Transverse colon (tissue), 4 donors: Measurements from ENCODE around the gene BRF1. TPM values are rescaled to one million over a fixed set of nuclear protein-coding genes. Genes with fewer than 3 reads are reported as not detected.

ENCODE experiments used
- DNase-seq: peaks from one replicate; pipeline ENCODE4 v3.0.0-alpha.2; 2019
- H3K27ac ChIP-seq, 4 donors: fragments of 200-600 bp; sonication (generic); 2 replicates each; pipeline ENCODE4 v1.5.1; 2016 to 2018; ENCODE audit warnings: inconsistent platforms in 4 of 4
- H3K27me3 ChIP-seq: fragments of 200-600 bp; sonication (generic); 2 replicates; pipeline ENCODE4 v1.5.1; 2017; ENCODE audit warnings: inconsistent platforms
- H3K36me3 ChIP-seq, 4 donors: fragments of 200-600 bp; sonication (generic); 2 replicates each; pipeline ENCODE4 v1.5.1; 2017 to 2019; ENCODE audit warnings: inconsistent platforms in 4 of 4
- H3K4me1 ChIP-seq, 4 donors: fragments of 200-600 bp; sonication (generic); 2 replicates each; pipeline ENCODE4 v1.5.1; 2017 to 2020; ENCODE audit warnings: inconsistent platforms in 4 of 4
- H3K4me3 ChIP-seq, 4 donors: fragments of 200-600 bp; sonication (generic); 1 replicate in 1 of 4; 2 replicates in 3 of 4; pipeline versions ENCODE4 v1.5.1 to v1.6.1; 2017 to 2019; ENCODE audit warnings: inconsistent platforms in 4 of 4
- H3K9me3 ChIP-seq, 2 donors: fragments of 200-600 bp; sonication (generic); 2 replicates each; pipeline ENCODE4 v1.5.1; 2017 to 2019; ENCODE audit warnings: inconsistent platforms in 2 of 2
- EP300 ChIP-seq: sonication (generic); formaldehyde crosslinking; IDR thresholded peaks from one replicate; pipeline ENCODE4 v1.6.1; 2017; ENCODE audit warnings: antibody characterized with exemption, low read depth
- POLR2A ChIP-seq: fragments of 450-650 bp; IDR thresholded peaks from one replicate; pipeline ENCODE4 v1.6.1; 2016; ENCODE audit warnings: antibody characterized with exemption, mild to moderate bottlenecking, moderate library complexity
- POLR2AphosphoS5 ChIP-seq, 3 donors: sonication (generic); formaldehyde crosslinking; IDR thresholded peaks; one replicate each; pipeline ENCODE4 v1.6.1; 2016; ENCODE audit warnings: antibody characterized with exemption in 3 of 3
- WGBS, 2 donors: methylation state at CpG; one replicate each; pipeline ENCODE4 v1.1.5; 2018; ENCODE audit warnings: low coverage in 1 of 2; 5-methylcytosine and 5-hydroxymethylcytosine counted together
- in situ Hi-C, 4 donors: fragments of 200-750 bp; cut with MboI; loops; one replicate each; pipeline versions ENCODE4 v1.15.0 to v1.15.1; 2017; ENCODE audit warnings: low sequenced_read_pairs in 3 of 4, low pct_ligation_motif_present in 1 of 4, low pct_unique_long_range_greater_than_20kb in 1 of 4
- intact Hi-C: fragments of 100-400 bp; cut with DNase I; formaldehyde crosslinking; loops from one replicate; pipeline ENCODE4 v1.15.1; 2023; ENCODE audit warnings: low total_unique reads
- total RNA-seq, 4 donors: library from RNA; depleted of rRNA; stranded (reverse); fragments of >200 nt; gene quantifications; one replicate each; pipeline ENCODE4 v1.1.0, GENCODE V29; 2016
- TF ChIP-seq, protein P1 (sequence below), 5 experiments: fragments of 200-600 bp in 3 of 5; fragments of 450-650 bp in 2 of 5; sonication (generic) in 3 of 5; IDR thresholded peaks; 1 replicate in 2 of 5; 2 replicates in 3 of 5; pipeline ENCODE4 v1.5.1; 2016 to 2017; ENCODE audit warnings: antibody characterized with exemption in 5 of 5, inconsistent platforms in 3 of 5, mild to moderate bottlenecking in 2 of 5, moderate library complexity in 1 of 5

Gene BRF1
- total RNA-seq, 4 donors from 2014 or later = 36.2 to 93.9 (median 62.6) TPM

DNA sequence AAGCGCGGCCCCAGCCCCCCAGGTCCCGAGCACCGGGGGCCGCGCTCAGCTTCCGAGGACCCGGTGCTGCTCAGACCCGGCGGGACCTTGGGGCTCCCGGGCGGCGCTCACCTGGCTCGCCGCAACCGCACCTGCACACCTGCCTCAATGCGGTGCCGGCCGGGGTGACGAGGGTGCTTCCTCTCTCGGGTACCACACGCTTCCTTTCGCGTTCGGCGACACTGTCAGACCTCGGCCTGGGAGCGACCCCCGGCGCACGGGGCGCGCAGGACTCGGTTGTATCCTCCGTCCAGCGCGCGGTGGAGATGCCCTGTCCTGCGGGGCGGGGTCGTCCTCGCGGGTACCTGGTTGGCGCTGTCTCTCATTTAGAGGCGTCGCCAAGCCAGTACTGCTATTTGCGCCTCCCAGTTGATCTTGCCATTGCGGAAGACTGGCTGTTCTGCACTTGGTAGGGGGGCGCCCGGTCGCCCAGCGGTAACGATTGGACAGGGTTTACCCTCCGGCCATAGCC lies 14.5 kb upstream of the BRF1 start:
- peak; percentile 66 for DNase-seq
- Histone ChIP-seq H3K9me3 (no peaks in the 10 kb centered on the region), H3K27me3 (no peaks in the 10 kb centered on the region), H3K4me3 (peak overlapping the region; percentile 69 to 93 (median 72)), H3K27ac (peak overlapping the region; percentile 80 to 89 (median 85)), H3K36me3 (no peaks in the 10 kb centered on the region), H3K4me1 (peaks cover 21 to 38% (median 35%) of the 10 kb centered on the region in 4 donors)
- intact Hi-C loops (no loop called here), in situ Hi-C loops (no loop called here)
- WGBS, 2 donors = 1% methylated on average over 30 of the region's 54 CpGs; no CpG with 5 or more reads in 1 of the 2 donors
- TF ChIP-seq POLR2A = no peak
- no peak for TF ChIP-seq EP300
- TF ChIP-seq, protein P1, sequence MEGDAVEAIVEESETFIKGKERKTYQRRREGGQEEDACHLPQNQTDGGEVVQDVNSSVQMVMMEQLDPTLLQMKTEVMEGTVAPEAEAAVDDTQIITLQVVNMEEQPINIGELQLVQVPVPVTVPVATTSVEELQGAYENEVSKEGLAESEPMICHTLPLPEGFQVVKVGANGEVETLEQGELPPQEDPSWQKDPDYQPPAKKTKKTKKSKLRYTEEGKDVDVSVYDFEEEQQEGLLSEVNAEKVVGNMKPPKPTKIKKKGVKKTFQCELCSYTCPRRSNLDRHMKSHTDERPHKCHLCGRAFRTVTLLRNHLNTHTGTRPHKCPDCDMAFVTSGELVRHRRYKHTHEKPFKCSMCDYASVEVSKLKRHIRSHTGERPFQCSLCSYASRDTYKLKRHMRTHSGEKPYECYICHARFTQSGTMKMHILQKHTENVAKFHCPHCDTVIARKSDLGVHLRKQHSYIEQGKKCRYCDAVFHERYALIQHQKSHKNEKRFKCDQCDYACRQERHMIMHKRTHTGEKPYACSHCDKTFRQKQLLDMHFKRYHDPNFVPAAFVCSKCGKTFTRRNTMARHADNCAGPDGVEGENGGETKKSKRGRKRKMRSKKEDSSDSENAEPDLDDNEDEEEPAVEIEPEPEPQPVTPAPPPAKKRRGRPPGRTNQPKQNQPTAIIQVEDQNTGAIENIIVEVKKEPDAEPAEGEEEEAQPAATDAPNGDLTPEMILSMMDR (IDR thresholded peaks at IDR 0.05) = no peak
- peak in 1 of 3 donors; percentile 7 for TF ChIP-seq POLR2AphosphoS5 (IDR thresholded peaks at IDR 0.05)

DNA sequence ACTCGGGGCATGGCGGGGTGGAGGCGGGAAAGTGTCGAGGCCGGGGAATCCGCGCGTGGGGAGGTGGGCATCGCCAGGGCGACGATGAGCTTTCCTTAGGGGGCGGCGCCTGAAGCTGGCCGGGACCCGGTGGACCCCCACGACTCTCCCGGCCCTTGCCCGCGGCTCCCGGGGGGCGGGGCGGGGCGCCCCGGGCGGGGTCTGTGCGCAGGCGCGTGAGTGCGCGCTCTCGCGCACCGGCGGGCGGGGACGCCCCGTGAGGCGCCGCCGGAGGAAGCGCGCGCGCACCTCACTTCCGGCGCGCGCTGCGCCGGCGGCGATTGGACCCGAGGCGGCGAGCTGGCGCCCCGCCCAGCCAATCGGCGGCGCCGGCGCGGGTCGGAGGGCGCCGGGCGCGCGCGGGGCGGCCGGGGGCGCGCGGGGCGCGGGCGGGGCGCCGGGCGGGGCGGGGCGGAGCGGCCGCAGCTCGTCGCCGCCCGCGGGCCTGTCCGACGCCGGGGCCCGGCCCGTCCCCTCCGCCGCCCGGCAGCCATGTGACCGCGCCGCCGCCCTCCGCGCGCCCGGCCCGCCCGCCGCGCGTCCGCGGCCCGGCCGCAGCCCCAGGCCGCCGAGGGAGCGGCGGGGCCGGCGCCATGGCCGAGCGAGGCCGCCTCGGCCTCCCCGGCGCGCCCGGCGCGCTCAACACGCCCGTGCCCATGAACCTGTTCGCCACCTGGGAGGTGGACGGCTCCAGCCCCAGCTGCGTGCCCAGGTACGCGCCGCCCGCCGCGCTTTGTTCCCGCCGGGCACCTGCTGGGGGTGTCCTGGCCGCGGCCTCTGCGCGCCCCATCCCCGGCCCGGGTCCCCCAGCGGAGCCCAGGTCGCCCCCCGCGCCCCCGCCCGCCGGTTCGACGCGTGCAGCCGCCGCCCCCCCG lies 13.7 kb upstream of the BRF1 start, which contains the start of gene PACS2:
Gene PACS2 (plus strand): TSS at position 462 of the 914 bp plus-strand sequence. CDS start 171 bp downstream, at position 633.
- peak within 1 kb of the TSS; percentile 90 to 97 (median 94) for H3K27ac ChIP-seq

DNA sequence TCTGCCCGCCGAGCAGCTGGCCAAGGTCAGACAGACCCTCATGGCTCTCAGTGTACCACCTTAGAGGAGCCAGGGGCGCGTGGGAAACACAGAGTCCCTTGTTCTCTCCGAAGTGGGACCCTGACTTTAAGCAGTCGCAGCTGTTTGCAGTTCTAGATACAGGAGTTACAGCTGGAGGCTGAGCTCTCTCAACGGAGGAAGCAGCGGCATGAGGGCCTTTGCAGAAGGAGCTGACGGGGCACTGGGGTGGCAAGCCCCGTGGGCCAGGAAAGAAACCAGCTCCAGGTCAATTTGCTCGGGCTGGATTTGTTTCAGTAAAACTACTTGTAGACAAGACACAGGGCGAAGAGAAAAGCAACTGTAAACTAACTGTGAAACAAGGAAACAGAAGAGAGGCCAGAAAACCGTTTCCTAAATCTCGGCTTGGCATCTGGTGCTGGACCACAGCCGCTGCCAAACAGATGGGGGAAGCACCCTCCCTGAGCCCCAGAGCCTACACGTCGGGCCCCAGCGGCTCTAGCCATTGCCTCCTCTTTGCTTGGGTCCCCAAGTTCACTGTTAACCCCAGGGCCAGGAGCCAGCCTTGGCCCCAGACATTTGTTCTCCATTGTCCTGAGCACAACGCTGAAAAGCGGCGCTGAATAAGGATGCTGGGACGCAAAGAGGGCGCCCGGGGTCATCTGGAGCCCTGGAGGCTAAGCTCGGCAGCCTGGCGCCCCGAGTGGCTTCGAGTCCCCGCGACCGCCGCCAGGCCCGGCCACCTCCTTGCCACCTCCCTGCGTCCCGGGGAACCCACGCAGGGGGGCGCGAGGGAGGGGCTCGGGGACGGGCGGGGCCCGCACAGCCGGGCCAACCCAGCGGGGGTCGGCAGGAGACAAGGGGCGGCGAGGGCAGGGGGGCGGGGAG lies 12.8 kb upstream of the BRF1 start:
- no peaks in the 10 kb centered on the region for H3K27me3 ChIP-seq
- no peaks in the 10 kb centered on the region for H3K9me3 ChIP-seq
- H3K27ac ChIP-seq = peak overlapping the region; percentile 90 to 97 (median 94)
- peak; percentile 35 for DNase-seq
- peaks cover 21 to 38% (median 35%) of the 10 kb centered on the region in 4 donors for H3K4me1 ChIP-seq
- no peak for TF ChIP-seq EP300
- TF ChIP-seq, protein P1 (IDR thresholded peaks at IDR 0.05) = no peak
- no peak for TF ChIP-seq POLR2A
- TF ChIP-seq POLR2AphosphoS5 (IDR thresholded peaks at IDR 0.05) = no peak
- peak overlapping the region; percentile 78 to 89 (median 80) for H3K4me3 ChIP-seq
- intact Hi-C loops = no loop called here
- H3K36me3 ChIP-seq = no peaks in the 10 kb centered on the region
- in situ Hi-C loops = no loop called here
- 10 to 26% methylated on average over 2 to 25 of the region's 48 CpGs for WGBS, 2 donors

More for the DNA sequence above, 13.7 kb upstream of the BRF1 start, which contains the start of gene PACS2:
- no peaks in the 10 kb centered on the region for H3K36me3 ChIP-seq
- no peaks in the 10 kb centered on the region for H3K9me3 ChIP-seq
- 1% methylated on average over 17 of the region's 163 CpGs; no CpG with 5 or more reads in 1 of the 2 donors for WGBS, 2 donors
- no peak for TF ChIP-seq EP300
- TF ChIP-seq POLR2A = no peak
- TF ChIP-seq, protein P1 (IDR thresholded peaks at IDR 0.05) = no peak
- TF ChIP-seq POLR2AphosphoS5 (IDR thresholded peaks at IDR 0.05) = no peak
- in situ Hi-C loops = no loop called here
- intact Hi-C loops = no loop called here
- H3K4me1 ChIP-seq = peaks cover 21 to 38% (median 35%) of the 10 kb centered on the region in 4 donors
- peak; percentile 81 for DNase-seq
- H3K27me3 ChIP-seq = no peaks in the 10 kb centered on the region
- H3K4me3 ChIP-seq = peak within 1 kb of the TSS; percentile 78 to 93 (median 86)
